Nephron (organoid): ENCODE results near the gene WFDC5.
"Not testable (repeated sequence)": the region's sequence is repeated elsewhere in the genome, so short reads cannot be mapped to it uniquely, and the experiment has no call there.

Source experiments
- H3K27ac Mint-ChIP-seq, 3 experiments: 2 replicates each; pipeline ENCODE4 v1.8.0; 2020; ENCODE audit warnings: mixed read lengths in 3 of 3, mild to moderate bottlenecking in 2 of 3, moderate library complexity in 1 of 3
- H3K27me3 Mint-ChIP-seq: 2 replicates; pipeline ENCODE4 v1.8.0; 2021; ENCODE audit warnings: low read depth, mild to moderate bottlenecking, moderate library complexity, mixed read lengths
- H3K36me3 Mint-ChIP-seq: 2 replicates; pipeline ENCODE4 v1.8.0; 2020; ENCODE audit warnings: low read depth, mixed read lengths
- H3K4me1 Mint-ChIP-seq: 2 replicates; pipeline ENCODE4 v1.8.0; 2020; ENCODE audit warnings: mixed read lengths
- H3K4me3 Mint-ChIP-seq, 3 experiments: 2 replicates each; pipeline ENCODE4 v1.8.0; 2020; ENCODE audit warnings: mild to moderate bottlenecking in 3 of 3, mixed read lengths in 3 of 3, moderate library complexity in 2 of 3
- H3K9me3 Mint-ChIP-seq: 2 replicates; pipeline ENCODE4 v1.8.0; 2020; ENCODE audit warnings: mixed read lengths
- TF ChIP-seq, protein P1 (sequence below), 3 experiments: fragments of 200-600 bp; sonication (generic); IDR thresholded peaks; one replicate each; pipeline ENCODE4 v1.5.0; 2021; ENCODE audit warnings: antibody characterized with exemption in 3 of 3; ENCODE audit not compliant: unreplicated experiment in 3 of 3

The WFDC5 gene

GRCh38 chr20:45064812-45065211 is 50.2 kb downstream of the WFDC5 start:
- Mint-ChIP-seq H3K4me1 (no peaks in the 10 kb centered on the region), H3K9me3 (peaks cover 7% of the 10 kb centered on the region), H3K36me3 (peaks cover 22% of the 10 kb centered on the region)

GRCh38 chr20:45063107-45063506 is 51.9 kb downstream of the WFDC5 start:
- H3K4me3 Mint-ChIP-seq, H3K27me3 Mint-ChIP-seq, H3K4me1 Mint-ChIP-seq, H3K9me3 Mint-ChIP-seq, H3K27ac Mint-ChIP-seq: not testable (repeated sequence)
- H3K36me3 Mint-ChIP-seq = peaks cover 18% of the 10 kb centered on the region

More at GRCh38 chr20:45064812-45065211, 50.2 kb downstream of the WFDC5 start:
- Mint-ChIP-seq H3K27ac (no peak overlapping the region), H3K4me3 (no peak overlapping the region), H3K27me3 (no peaks in the 10 kb centered on the region)
- TF ChIP-seq, protein P1, sequence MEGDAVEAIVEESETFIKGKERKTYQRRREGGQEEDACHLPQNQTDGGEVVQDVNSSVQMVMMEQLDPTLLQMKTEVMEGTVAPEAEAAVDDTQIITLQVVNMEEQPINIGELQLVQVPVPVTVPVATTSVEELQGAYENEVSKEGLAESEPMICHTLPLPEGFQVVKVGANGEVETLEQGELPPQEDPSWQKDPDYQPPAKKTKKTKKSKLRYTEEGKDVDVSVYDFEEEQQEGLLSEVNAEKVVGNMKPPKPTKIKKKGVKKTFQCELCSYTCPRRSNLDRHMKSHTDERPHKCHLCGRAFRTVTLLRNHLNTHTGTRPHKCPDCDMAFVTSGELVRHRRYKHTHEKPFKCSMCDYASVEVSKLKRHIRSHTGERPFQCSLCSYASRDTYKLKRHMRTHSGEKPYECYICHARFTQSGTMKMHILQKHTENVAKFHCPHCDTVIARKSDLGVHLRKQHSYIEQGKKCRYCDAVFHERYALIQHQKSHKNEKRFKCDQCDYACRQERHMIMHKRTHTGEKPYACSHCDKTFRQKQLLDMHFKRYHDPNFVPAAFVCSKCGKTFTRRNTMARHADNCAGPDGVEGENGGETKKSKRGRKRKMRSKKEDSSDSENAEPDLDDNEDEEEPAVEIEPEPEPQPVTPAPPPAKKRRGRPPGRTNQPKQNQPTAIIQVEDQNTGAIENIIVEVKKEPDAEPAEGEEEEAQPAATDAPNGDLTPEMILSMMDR (IDR thresholded peaks at IDR 0.05; ENCODE audit: unreplicated experiment in 3 of 3) = no peak

GRCh38 chr20:45061244-45061643 is 53.7 kb downstream of the WFDC5 start:
- no peak overlapping the region for H3K4me3 Mint-ChIP-seq
- H3K9me3 Mint-ChIP-seq = peaks cover 7% of the 10 kb centered on the region
- H3K27me3 Mint-ChIP-seq = no peaks in the 10 kb centered on the region
- no peaks in the 10 kb centered on the region for H3K4me1 Mint-ChIP-seq
- H3K27ac Mint-ChIP-seq = no peak overlapping the region
- peaks cover 19% of the 10 kb centered on the region for H3K36me3 Mint-ChIP-seq
- TF ChIP-seq, protein P1 (IDR thresholded peaks at IDR 0.05; ENCODE audit: unreplicated experiment in 3 of 3) = no peak

- TF ChIP-seq, protein P1 (IDR thresholded peaks at IDR 0.05; ENCODE audit: unreplicated experiment in 3 of 3) = no peak
- Mint-ChIP-seq H3K4me1 (peaks cover 3% of the 10 kb centered on the region), H3K9me3 (peaks cover 7% of the 10 kb centered on the region), H3K4me3 (no peak overlapping the region), H3K27ac (no peak overlapping the region), H3K27me3 (no peaks in the 10 kb centered on the region), H3K36me3 (peaks cover 22% of the 10 kb centered on the region)
Measured at GRCh38 chr20:45060294-45060693, 54.7 kb downstream of the WFDC5 start.
